ENCODE results near the gene TOPAZ1.

DNA sequence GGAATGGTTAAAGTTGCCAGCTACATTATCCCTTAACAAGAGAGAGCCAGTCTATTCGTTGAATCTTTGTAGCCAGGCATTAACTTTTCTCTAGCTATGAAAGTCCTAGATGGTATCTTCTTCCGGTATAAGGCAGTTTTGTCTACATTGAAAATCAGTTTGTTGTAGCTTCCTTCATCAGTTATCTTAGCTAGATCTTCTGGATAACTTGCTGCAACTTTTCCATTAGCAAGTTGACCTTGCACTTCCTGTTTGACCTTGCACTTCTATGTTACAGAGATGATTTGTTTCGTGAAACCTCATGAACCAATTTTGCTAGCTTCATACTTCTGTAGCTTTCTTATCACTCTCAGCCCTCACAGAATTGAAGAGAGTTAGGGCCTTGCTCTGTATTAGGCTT is 24.1 kb downstream of the TOPAZ1 start:
- TF ChIP-seq, protein P1, sequence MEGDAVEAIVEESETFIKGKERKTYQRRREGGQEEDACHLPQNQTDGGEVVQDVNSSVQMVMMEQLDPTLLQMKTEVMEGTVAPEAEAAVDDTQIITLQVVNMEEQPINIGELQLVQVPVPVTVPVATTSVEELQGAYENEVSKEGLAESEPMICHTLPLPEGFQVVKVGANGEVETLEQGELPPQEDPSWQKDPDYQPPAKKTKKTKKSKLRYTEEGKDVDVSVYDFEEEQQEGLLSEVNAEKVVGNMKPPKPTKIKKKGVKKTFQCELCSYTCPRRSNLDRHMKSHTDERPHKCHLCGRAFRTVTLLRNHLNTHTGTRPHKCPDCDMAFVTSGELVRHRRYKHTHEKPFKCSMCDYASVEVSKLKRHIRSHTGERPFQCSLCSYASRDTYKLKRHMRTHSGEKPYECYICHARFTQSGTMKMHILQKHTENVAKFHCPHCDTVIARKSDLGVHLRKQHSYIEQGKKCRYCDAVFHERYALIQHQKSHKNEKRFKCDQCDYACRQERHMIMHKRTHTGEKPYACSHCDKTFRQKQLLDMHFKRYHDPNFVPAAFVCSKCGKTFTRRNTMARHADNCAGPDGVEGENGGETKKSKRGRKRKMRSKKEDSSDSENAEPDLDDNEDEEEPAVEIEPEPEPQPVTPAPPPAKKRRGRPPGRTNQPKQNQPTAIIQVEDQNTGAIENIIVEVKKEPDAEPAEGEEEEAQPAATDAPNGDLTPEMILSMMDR (IDR thresholded peaks at IDR 0.05; ENCODE audit: insufficient read depth, low read depth, low read length), result no peak
- TF ChIP-seq EZH2 (IDR thresholded peaks at IDR 0.05; ENCODE audit: insufficient read depth, low read length), result no peak

All from astrocyte (in vitro differentiated cells and primary cell).